Right atrium auricular region (tissue), 2 donors: ENCODE measurements around the gene PPHLN1. TPM values are rescaled to one million over a fixed set of nuclear protein-coding genes. Genes with fewer than 3 reads are reported as not detected.
"Not testable (repeated sequence)": the region's sequence is repeated elsewhere in the genome, so short reads cannot be mapped to it uniquely, and the experiment has no call there.

Experiments used
- DNase-seq: peaks from one replicate; pipeline ENCODE4 v3.0.0-alpha.2; 2019; ENCODE audit warnings: low spot score
- H3K27ac ChIP-seq, 2 donors: fragments of 200-600 bp; sonication (generic); 1 replicate in 1 of 2; 2 replicates in 1 of 2; pipeline ENCODE4 v1.5.1; 2016 to 2019
- H3K27me3 ChIP-seq, 2 donors: fragments of 200-600 bp; sonication (generic); one replicate each; pipeline versions ENCODE4 v1.5.1 to v1.6.0; 2017 to 2019
- H3K36me3 ChIP-seq: fragments of 200-600 bp; sonication (generic); one replicate; pipeline ENCODE4 v1.5.1; 2016
- H3K4me1 ChIP-seq, 2 donors: fragments of 200-600 bp; sonication (generic); one replicate each; pipeline versions ENCODE4 v1.5.1 to v1.6.0; 2017 to 2019
- H3K4me3 ChIP-seq, 2 donors: fragments of 200-600 bp; sonication (generic); 1 replicate in 1 of 2; 2 replicates in 1 of 2; pipeline ENCODE4 v1.5.1; 2017 to 2019; ENCODE audit warnings: mild to moderate bottlenecking in 1 of 2, moderate library complexity in 1 of 2
- H3K9me3 ChIP-seq, 2 donors: fragments of 200-600 bp; sonication (generic); one replicate each; pipeline ENCODE4 v1.5.1; 2019
- CTCF ChIP-seq, 2 donors: fragments of 200-600 bp; sonication (generic); IDR thresholded peaks; one replicate each; pipeline ENCODE4 v1.5.1; 2019; ENCODE audit warnings: antibody characterized with exemption in 2 of 2
- total RNA-seq, 2 donors: library from RNA; depleted of rRNA; stranded (reverse); fragments of >200 nt; gene quantifications; one replicate each; pipeline ENCODE4 v1.1.0, GENCODE V29; 2016

The PPHLN1 gene
- total RNA-seq, 2 donors from 2014 or later = 36.6 to 46.6 TPM

GRCh38 chr12:42336286-42336685, 10.3 kb downstream of the PPHLN1 start:
- Histone ChIP-seq H3K36me3 (peaks cover 22% of the 10 kb centered on the region), H3K27ac (no peak overlapping the region), H3K9me3 (no peaks in the 10 kb centered on the region), H3K27me3 (no peaks in the 10 kb centered on the region), H3K4me1 (no peaks in the 10 kb centered on the region), H3K4me3 (no peak overlapping the region)
- no peak for TF ChIP-seq CTCF (IDR thresholded peaks at IDR 0.05)
- no peak for DNase-seq

- no peaks in the 10 kb centered on the region for H3K27me3 ChIP-seq
- no peak overlapping the region for H3K27ac ChIP-seq
These were observed 12.3 kb downstream of the PPHLN1 start for GRCh38 chr12:42338280-42338679.

DNA sequence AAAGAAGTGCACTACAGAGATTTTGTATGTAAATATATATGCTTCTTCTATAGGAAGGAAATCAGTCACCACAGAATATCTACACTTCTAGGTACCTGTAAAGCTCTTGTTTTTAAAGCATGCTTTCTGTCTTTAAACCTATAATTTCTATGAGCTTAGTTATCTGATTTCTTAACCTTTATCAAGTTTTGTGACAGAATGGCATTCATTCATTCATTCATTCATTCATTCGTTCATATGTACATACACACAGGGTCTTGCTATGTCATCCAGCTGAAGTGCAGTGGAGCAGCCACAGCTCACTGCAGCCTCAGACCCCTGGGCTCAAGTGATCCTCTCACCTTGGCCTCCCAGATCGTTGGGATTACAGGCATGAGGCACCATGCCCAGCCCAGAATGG, 16.1 kb downstream of the PPHLN1 start:
- peaks cover 10% of the 10 kb centered on the region for H3K36me3 ChIP-seq
- no peak overlapping the region for H3K4me3 ChIP-seq
- no peaks in the 10 kb centered on the region for H3K27me3 ChIP-seq
- no peaks in the 10 kb centered on the region for H3K9me3 ChIP-seq
- H3K4me1 ChIP-seq = no peaks in the 10 kb centered on the region
- no peak for TF ChIP-seq CTCF (IDR thresholded peaks at IDR 0.05)
- DNase-seq = no peak
- H3K27ac ChIP-seq = no peak overlapping the region

More at GRCh38 chr12:42338280-42338679, 12.3 kb downstream of the PPHLN1 start:
- no peak for TF ChIP-seq CTCF (IDR thresholded peaks at IDR 0.05)
- Histone ChIP-seq H3K36me3 (peaks cover 22% of the 10 kb centered on the region), H3K9me3 (no peaks in the 10 kb centered on the region), H3K4me3 (no peak overlapping the region), H3K4me1 (no peaks in the 10 kb centered on the region)
- no peak for DNase-seq

- H3K27me3 ChIP-seq = no peaks in the 10 kb centered on the region
- DNase-seq = no peak
- no peak overlapping the region for H3K27ac ChIP-seq
- H3K36me3 ChIP-seq = no peaks in the 10 kb centered on the region
- no peaks in the 10 kb centered on the region for H3K9me3 ChIP-seq
- no peak overlapping the region for H3K4me3 ChIP-seq
- H3K4me1 ChIP-seq = no peaks in the 10 kb centered on the region
- TF ChIP-seq CTCF (IDR thresholded peaks at IDR 0.05) = no peak
These were observed 17.8 kb downstream of the PPHLN1 start for GRCh38 chr12:42343721-42344120.

- H3K9me3 ChIP-seq = no peaks in the 10 kb centered on the region
- H3K4me3 ChIP-seq = no peak overlapping the region
- no peaks in the 10 kb centered on the region for H3K36me3 ChIP-seq
- H3K27me3 ChIP-seq = no peaks in the 10 kb centered on the region
- H3K27ac ChIP-seq = no peak overlapping the region
- H3K4me1 ChIP-seq = no peaks in the 10 kb centered on the region
- DNase-seq = no peak
- no peak for TF ChIP-seq CTCF (IDR thresholded peaks at IDR 0.05)
These were observed 20.5 kb downstream of the PPHLN1 start for GRCh38 chr12:42346403-42347002.

DNA sequence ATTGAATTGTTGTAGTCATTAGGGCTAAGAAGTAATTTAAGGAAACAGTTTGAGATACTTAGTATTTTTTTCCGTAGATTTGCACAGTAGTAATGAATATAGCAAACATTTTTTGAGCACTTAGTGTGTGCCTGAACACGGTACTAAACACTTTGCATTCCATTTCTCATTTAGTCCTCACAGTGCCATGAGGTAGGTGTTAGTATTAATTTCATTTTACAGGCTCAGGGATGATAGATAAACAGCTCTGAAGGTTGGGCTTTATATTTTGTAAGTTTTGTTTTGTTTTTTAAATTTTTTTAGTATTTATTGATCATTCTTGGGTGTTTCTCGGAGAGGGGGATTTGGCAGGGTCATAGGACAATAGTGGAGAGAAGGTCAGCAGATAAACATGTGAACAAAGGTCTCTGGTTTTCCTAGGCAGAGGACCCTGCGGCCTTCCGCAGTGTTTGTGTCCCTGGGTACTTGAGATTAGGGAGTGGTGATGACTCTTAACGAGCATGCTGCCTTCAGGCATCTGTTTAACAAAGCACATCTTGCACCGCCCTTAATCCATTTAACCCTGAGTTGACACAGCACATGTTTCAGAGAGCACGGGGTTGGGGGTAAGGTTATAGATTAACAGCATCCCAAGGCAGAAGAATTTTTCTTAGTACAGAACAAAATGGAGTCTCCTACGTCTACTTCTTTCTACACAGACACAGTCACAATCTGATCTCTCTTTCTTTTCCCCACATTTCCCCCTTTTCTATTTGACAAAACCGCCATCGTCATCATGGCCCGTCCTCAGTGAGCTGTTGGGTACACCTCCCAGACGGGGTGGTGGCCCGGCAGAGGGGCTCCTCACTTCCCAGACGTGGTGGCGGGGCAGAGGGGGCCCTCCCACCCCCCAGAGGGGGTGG, 23.4 kb downstream of the PPHLN1 start:
- H3K4me3 ChIP-seq, H3K36me3 ChIP-seq, H3K27me3 ChIP-seq, H3K4me1 ChIP-seq, H3K9me3 ChIP-seq, DNase-seq: not testable (repeated sequence)
- peak overlapping the region in 1 of 2 donors; percentile 17 for H3K27ac ChIP-seq

DNA sequence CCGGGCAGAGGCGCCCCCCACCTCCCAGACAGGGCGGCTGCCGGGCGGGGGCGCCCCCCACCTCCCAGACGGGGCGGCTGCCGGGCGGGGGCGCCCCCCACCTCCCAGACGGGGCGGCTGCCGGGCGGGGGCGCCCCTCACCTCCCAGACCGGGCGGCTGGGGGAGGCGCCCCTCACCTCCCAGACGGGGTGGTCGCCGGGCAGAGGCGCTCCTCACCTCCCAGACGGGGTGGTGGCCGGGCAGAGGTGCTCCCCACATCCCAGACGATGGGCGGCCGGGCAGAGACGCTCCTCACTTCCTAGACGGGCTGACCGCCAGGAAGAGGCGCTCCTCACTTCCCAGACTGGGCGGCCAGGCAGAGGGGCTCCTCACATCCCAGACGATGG, 24.0 kb downstream of the PPHLN1 start:
- not testable (repeated sequence) for H3K36me3 ChIP-seq, H3K4me3 ChIP-seq, H3K27ac ChIP-seq, DNase-seq, H3K9me3 ChIP-seq, H3K27me3 ChIP-seq, H3K4me1 ChIP-seq
